HG03521 (cell line): ENCODE results near the gene SMG5.
"Not testable (repeated sequence)": the region's sequence is repeated elsewhere in the genome, so short reads cannot be mapped to it uniquely, and the experiment has no call there.

Experiments
- ATAC-seq: cut with Tn5 transposase; IDR thresholded peaks from one replicate; pipeline ENCODE4 v1.9.1; 2021; ENCODE audit warnings: mild to moderate bottlenecking, moderate library complexity; ENCODE audit not compliant: unreplicated experiment

Gene SMG5

GRCh38 chr1:156282479-156283222 is at the start of gene SMG5:
Gene SMG5, minus strand, starts transcription at chr1:156282825. Its CDS starts 145 bp downstream, at chr1:156282680.
- ATAC-seq: peak; percentile 71

DNA sequence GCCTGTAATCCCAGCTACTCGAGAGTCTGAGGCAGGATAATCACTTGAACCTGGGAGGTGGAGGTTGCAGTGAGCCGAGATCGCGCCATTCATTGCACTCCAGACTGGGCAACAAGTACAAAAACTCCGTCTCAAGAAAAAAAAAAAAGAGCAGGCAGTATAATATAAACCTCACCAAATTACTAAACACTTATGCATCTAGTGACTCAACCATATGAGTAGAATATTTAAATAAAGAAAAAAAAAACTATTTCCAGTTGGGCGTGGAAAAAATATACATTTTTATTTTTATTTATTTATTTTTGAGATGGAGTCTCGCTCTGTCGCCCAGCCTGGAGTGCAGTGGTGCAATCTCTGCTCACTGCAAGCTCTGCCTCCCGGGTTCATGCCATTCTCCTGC is 40.6 kb upstream of the SMG5 start:
- not testable (repeated sequence) for ATAC-seq

- no peak for ATAC-seq
These were observed 37.9 kb upstream of the SMG5 start for GRCh38 chr1:156320560-156320959.

DNA sequence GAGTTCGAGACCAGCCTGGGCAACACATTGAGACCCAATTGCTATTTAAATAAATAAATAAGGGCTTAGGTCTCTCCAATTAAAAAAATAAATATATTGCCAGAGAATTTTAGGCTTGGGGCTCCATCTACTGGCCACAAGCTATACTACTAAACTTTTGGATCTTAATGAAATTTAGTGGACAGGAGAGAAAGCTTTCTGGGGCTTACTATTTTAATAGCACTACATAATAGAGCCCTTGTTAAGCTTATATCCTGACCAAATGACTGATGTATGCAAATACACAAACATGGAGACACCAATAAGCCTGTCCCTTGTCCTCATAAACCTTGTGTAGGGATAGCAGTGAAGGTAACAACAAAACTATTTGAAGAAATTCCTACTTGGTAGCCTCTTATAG is 37.0 kb upstream of the SMG5 start:
- ATAC-seq: no peak

- ATAC-seq: no peak
These were observed 34.3 kb upstream of the SMG5 start for GRCh38 chr1:156316909-156317308.

DNA sequence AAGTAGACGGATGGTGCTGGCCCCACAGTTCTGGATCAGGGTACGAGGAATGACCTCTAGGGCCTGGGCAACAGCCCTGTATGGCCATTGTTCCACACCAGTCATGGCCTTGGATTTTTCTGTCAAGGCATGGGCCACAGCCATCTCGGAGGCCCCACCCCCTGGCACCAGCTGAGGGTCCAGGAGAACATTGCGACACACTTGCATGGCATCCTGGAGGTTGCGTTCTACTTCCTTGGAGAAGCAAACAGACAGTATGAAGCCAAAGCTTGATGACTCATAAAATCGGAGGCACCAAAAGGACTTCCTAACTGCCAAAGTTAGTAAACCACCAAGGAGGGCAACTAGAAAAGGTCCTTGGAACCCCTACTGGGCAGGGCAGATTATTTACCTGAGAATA is 28.3 kb upstream of the SMG5 start:
- no peak for ATAC-seq

DNA sequence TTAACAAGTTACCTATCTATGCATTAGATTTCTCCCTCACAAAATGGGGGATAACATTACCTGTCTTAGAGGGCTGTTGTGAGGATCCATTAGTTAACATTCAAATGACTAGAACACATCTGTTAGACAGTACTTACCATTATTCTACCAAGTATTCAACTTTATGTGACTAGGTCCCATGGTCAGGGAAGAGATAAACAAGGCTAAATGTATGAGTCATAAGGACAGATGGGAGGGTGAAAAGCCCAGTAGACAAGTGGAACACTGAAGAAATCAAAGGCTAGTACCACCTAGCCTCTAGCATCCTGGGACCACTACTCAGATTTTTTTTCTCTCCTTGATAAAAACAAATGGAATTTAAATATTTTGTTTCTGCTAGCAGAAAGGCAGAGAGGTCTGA is 25.5 kb upstream of the SMG5 start:
- ATAC-seq: no peak

- ATAC-seq: no peak
These were observed 22.6 kb upstream of the SMG5 start for GRCh38 chr1:156305215-156305614.

GRCh38 chr1:156303241-156303640 is 20.6 kb upstream of the SMG5 start:
- no peak for ATAC-seq

- ATAC-seq: no peak
These were observed 16.3 kb upstream of the SMG5 start, which contains the start of gene VHLL for GRCh38 chr1:156298852-156299357. Gene VHLL, minus strand, starts transcription at chr1:156299307. Its CDS starts 118 bp downstream, at chr1:156299189.

DNA sequence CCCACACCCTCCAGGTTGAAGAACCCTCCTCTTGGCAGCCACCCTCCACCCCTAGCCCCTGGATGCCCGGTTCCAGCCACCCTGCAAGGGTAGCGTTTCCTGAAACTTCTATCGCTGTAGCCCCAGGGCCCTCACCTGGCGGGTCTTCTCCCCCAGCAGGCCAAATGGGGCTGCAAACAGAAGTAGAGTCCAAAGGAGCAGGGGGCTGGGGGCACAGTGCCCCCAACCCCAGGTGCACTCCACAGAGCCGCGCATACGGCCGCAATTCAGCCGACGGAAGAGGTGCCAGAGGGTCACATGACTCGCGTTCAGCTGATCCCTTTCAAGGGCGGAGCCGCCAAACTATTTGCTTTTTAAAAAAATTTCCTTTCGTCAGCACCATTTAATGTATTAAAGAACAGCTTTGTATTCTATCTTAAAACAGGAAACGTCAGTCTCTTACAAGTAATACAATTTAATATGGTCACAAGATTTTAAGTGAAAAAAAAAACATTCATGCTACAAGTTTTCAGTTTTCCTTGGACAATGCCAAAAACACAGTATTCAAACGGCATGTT is 12.8 kb upstream of the SMG5 start, which contains the start of gene GLMP:
GLMP (minus strand) TSS at position 289 of the 557 bp plus-strand sequence; CDS start at position 255, 34 bp downstream.
- no peak for ATAC-seq

- ATAC-seq: no peak
These were observed 11.3 kb upstream of the SMG5 start for GRCh38 chr1:156293895-156294294.

GRCh38 chr1:156293098-156293434 is 10.4 kb upstream of the SMG5 start:
- no peak for ATAC-seq

GRCh38 chr1:156291226-156292061 is 8.8 kb upstream of the SMG5 start:
- ATAC-seq: no peak

DNA sequence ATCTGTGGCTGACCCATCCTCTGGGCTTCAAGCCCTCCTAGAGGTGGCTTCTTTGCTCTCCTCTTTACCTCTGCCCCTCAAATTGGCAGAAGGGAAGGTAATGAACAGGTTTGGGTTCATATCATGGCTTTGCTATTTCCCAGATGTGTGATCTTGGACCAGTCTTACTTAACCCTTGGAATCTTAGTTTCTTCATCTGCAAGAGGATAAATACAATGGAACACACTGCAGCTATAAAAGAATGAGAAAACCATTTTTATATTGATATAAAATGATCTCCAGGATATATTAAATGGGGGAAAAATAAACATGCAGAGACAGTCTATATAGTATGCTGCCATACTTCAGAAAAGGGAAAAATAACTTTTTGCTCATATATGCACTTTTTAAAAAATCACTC is 7.2 kb upstream of the SMG5 start:
- ATAC-seq: no peak

DNA sequence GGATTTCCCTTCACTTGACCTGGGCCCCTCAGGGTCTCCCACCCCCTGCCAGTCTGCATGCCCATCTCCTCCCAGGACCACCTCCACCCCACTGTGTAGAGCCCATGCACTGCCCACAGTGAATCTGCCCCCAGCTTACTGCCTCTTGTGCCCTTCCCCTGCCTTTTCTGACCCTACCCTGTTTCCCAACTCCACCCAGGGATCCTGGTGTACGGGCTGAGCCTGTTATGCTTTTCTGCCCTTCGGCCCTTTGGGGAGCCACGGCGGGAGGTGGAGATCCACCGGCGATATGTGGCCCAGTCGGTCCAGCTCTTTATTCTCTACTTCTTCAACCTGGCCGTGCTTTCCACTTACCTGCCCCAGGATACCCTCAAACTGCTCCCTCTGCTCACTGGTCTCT is 3.4 kb upstream of the SMG5 start:
- no peak for ATAC-seq

- ATAC-seq: no peak
These were observed 2.8 kb upstream of the SMG5 start for GRCh38 chr1:156285437-156285836.

GRCh38 chr1:156284757-156285156 is 2.1 kb upstream of the SMG5 start:
- no peak for ATAC-seq

GRCh38 chr1:156284112-156284511 is 1.5 kb upstream of the SMG5 start, which contains the start of gene TMEM79:
Gene TMEM79, plus strand, starts transcription at chr1:156284325. Its CDS starts 902 bp downstream, at chr1:156285227.
- no peak for ATAC-seq

DNA sequence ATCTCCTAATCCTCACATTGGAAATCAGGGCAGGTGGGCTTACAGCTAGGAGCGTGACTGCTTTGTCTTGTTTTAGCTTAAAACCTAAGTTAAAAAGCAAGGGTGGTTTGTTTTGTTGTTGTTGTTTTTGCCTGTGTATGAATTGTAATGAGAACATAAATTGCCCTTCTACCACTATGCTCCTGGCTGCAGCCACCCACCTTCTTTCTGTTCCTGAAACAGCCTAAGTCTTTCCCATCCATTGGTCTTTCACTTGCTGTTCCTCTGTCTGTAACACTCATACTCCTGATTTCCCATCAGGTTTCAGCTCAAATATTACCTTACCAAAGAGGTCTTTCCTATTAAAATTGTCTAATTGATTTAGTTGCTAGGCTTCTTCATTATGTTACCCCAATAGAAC is 896 bp upstream of the SMG5 start:
- ATAC-seq: no peak

DNA sequence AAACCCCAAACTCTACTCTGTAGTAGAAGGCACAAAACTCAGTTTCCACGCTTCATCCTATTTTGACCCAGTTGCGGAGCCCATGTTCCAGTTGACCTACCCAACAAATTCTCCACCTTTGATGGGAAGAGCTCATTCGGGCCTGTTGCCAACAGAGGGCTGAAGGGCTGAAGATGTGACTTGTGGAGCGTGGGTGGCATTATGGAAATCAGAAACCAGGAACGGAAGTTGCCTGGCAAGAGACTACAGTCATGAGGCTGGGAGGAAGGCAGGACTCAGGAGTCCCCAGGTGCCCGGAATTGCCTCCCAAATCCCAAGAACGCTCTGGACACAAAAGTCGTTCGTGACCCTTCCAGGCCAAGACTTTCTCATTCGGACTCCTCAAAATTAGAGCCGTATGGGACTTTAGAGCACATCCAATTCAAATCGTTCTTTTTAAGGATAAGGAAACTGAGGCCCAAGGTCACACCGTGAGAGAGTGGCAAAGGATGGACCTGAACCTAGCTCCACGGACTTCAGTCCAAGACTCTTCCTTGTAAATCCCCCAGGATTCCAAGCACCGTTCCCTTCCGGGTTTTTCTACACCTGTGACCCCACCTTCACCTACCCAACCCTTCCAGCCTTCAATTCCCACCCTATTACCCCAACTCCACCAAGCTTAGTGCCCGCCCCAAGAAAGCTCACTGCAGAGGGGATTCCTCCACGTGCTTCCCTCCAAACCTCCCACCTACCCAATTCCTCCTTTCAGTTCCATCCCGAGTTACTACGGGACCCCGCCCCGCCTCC is 739 bp downstream of the SMG5 start:
- no peak for ATAC-seq
